DMS153 (cell line): Measurements from ENCODE around the gene CEACAM8.
"Not testable (repeated sequence)": the region's sequence is repeated elsewhere in the genome, so short reads cannot be mapped to it uniquely, and the experiment has no call there.

Experiments used
- DNase-seq: peaks from one replicate; lab custom pipeline; 2025; lab: John Stamatoyannopoulos, UW

CEACAM8 gene

DNA sequence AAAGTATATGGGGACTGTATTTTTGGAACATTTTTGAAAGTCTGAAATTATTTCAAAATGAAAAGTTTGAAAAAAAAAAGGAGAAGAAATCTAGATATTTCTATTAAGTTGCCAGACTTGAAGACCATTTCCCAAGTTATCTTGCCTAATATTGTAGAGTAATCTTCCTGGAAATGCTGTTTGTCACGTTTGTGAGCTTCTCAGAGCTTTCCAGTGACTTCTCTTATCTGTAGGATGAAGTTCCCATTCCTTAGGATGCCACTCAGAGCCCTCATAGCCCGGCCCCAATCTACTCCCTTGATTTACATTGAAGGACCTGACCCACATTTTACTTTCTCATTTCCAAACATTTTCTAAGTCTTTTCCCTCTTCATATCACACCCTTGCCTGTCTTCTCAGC is 23.6 kb downstream of the CEACAM8 start:
- DNase-seq: no peak

GRCh38 chr19:42569193-42569592 is 25.5 kb downstream of the CEACAM8 start:
- DNase-seq: no peak

DNA sequence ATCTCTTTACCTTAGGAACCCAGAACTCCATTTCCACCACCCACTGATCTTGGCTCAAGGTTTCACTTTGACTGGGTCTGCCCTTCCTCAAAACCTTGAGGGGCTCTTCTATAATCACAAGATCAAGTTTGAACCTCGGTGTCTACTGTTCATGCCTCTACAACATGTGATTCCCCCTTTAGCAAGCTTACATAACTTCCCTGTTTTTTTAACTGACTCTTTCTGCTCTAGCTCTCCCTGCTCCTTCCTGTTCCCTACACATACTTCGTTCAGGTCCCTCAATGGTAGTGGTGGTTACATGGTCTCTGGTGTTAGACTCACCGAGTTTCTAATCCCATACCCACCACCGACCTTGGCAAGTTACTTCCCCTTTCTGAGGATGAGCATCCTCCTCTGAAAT is 26.7 kb downstream of the CEACAM8 start:
- DNase-seq: no peak

GRCh38 chr19:42567567-42567966 is 27.2 kb downstream of the CEACAM8 start:
- DNase-seq: no peak

DNA sequence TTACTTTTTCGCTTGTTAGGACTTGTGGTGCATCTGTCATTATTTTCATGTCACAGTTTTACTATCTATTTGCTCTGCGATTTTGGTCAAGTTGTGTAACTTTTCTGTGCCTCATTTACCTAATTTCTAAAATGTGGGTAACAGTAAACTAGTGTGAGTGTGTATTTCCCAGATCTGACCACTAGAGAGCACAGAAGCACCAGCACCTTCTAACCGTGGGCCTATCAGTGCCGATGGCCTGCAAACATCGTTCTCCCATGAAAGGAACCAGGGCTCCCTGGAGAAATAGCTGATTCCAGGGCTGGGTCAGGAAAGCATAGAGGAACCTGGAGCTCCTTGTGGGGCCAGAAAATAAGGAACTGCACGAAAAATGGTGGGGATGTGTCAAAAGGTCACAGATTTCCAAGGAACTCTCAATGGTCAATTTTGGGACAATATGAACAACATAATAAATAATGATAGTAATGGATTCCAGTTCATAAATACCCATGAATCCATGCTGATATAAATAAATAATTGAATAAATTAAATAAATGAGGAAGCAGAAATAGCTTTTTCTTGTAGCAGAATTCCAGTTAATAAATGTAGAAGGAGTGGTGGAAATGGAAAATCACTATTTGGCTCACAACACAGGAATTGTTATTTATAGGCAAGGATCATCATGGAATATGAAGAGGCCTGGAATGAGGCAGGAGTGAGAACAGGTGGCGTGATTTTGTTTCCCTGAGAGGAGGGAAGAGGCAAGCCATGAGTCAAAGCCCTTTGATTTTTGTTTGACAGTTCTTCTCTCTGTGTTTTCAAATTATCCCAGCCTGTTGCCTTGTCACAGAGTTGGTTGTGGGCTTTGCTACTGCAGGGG is 31.1 kb downstream of the CEACAM8 start:
- no peak for DNase-seq

DNA sequence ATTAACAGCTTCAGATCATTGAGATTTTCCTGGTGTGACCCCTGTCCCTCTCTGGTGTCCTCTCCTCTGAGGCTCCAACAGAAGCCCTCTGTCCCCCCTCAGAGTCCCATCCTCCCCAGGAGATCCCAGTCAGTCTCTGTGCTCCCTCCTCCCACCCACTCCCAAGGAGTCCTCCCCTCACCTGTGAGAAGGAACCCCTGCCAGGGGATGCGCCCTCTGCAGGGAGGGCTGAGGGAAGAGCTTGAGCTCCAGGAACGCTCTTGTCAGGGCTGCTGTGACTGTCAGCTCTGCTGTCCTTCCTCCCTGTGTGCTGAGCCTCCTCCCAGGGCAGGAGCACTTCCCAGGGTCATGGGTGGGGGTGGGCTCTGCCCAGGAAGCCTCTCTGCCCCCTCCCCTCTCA is 33.2 kb downstream of the CEACAM8 start:
- DNase-seq: no peak

- DNase-seq: no peak
Measured at GRCh38 chr19:42560731-42561130, 34.0 kb downstream of the CEACAM8 start.

DNA sequence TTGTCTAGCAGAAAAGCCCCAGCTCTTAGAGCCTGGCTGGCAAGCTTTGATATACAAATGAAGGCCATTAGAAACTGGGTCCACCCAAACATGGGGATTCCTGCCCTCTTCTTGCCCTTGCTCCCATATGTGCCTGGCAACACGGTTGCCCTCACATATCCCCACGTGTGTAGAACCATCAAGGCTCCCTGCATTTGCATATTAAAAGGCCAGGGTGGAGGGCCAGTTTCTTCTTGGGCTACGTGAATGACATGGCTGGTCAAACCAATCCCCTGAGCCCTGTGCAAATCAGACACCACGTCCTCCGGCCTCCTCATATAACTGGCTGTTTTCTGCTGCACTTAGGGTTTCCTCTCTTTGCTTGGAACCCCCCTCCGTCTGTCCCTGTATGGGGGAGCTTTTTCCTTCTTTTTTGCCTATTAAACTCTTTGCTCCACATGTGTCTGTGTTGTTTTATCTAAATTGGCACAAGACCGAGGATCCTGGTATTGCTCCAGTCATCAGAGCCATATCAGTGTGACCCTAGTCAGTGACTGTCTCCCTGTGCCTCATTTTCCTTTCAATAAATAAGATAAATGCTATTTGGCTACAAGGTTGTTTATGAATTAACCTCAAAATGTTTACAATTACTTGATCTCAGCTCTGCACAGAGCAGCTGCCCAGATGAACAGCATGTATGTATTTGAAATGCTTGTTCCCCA is 36.1 kb downstream of the CEACAM8 start:
- no peak for DNase-seq

- not testable (repeated sequence) for DNase-seq
Measured at GRCh38 chr19:42557386-42557871, 37.3 kb downstream of the CEACAM8 start.

- no peak for DNase-seq
Measured at GRCh38 chr19:42555801-42556200, 38.9 kb downstream of the CEACAM8 start.

DNA sequence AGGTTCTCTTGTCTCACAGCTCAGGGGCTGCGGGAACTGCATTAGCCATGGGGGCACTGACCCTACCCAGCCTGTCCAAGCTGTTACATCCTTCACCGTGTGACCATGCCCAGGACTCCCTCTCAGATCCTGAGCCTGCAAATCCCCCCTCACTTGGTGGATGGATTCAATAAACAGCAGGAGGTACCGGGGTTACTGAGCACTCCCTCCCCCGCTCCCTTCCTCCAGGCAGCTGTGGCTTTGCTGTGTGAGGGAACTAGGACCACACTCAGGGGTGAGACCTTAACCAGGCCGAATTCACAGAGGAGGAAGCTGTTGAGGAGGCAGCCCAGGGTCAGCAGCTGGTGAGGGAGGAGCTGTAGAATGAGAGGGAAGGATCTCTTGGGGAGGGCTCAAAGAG is 39.4 kb downstream of the CEACAM8 start:
- no peak for DNase-seq

DNA sequence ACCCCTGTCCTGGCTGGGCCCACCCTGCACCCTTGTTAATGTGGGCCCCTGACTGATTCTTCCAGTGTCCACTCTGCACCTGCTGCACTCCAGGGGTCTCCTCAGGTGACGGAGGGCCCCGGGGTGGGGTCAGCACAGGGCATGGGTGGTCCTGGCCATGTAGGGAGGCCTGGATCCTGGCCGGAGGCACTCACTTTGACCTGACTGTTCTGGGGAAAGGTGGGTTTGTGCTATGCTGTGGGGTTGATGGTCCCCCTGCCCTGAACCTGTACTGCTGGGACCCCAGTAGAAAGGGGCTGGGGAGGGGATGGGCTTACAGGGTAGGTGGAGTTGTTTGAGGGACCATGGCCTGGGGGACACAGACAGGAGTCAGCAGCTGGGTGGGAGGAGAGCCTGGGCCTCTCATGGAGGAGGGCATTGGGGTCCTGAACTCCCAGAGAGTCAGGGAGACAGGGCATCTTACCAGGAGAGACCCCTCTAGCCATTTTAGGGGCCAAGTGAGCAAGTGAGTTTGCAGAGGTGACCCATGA is 40.6 kb downstream of the CEACAM8 start:
- no peak for DNase-seq

GRCh38 chr19:42553292-42554045 is 41.3 kb downstream of the CEACAM8 start:
- DNase-seq: no peak

DNA sequence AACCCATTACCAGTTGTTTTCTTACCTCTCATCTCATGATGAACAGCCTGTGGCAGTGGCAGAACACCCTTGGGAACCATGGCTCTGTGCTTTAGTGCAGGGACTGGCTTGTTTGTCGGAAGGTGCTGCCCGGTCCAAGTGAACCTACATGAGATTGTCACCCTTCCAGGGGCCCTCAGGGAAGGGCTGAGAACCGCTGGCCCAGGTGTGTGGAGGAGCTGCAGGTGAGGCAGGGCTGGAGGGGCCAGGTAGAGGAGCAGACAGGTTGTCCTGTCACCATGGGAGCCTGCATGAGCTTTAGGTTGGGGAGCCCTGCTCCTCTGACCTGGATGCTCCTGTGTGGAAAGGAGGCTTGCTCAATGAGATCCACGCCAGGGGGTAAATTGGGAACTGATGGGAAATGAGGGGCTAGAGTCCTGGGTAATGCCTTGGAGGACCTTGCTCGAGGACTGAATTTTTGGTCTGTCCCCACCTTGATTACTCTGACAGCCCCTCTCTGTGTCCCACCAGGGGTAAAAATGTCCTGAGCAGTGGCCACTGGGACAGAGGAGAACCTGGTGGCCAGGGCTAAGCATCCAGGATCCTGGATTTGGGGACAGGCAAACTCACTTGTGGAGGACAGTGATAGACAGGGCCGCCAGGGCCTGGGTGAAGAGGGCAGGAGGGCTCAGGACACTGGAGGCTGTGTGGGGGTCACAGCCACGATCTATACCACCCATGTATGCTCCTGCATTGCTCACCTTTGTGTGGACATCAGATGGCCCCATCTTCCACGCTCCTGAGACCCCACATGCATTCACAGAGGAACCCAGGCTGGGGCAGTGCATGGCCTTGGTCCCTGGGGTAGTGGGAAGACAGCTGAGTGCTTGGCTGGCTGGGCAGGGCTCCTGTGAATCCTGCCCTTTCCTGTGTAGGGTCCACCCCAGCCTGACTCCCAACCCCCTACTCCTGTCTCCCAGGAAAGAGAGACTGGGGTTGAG is 42.3 kb downstream of the CEACAM8 start:
- DNase-seq: no peak

GRCh38 chr19:42550521-42550920 is 44.2 kb downstream of the CEACAM8 start:
- DNase-seq: not testable (repeated sequence)

DNA sequence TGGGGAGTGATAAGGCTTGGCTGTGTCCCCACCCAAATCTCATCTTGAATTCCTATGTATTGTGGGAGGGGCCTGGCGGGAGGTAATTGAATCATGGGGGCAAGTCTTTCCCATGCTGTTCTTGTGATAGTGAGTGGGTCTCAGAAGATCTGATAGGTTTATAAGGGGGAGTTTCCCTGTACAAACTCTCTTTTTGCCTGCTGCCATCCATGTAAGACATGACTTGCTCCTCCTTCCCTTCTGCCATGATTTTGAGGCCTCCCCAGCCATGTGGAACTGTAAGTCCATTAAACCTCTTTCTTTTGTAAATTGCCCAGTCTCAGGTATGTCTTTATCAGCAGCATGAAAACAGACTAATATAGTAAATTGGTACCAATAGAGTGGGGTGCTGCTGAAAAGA is 45.7 kb downstream of the CEACAM8 start:
- not testable (repeated sequence) for DNase-seq

DNA sequence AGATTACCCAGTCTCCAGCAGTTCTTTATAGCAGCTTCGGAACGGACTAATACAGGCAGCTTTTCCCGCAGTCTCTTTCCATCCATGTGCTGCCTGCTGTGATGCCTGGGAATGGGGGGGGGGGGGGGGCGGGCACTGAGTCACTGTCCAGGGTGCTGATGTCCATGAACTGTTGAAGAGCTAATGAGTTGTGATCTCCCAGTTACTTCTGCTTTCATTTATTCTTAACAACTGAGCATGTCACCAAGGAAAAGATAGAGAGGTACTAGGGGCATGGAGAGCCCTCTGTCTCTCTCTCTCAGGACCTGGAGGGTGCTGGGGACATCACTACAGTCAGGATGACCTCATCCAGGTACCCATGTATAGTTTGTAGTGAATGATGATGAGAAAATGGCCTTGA is 46.2 kb downstream of the CEACAM8 start:
- no peak for DNase-seq

- DNase-seq: no peak
Measured at GRCh38 chr19:42547929-42548328, 46.8 kb downstream of the CEACAM8 start.

DNA sequence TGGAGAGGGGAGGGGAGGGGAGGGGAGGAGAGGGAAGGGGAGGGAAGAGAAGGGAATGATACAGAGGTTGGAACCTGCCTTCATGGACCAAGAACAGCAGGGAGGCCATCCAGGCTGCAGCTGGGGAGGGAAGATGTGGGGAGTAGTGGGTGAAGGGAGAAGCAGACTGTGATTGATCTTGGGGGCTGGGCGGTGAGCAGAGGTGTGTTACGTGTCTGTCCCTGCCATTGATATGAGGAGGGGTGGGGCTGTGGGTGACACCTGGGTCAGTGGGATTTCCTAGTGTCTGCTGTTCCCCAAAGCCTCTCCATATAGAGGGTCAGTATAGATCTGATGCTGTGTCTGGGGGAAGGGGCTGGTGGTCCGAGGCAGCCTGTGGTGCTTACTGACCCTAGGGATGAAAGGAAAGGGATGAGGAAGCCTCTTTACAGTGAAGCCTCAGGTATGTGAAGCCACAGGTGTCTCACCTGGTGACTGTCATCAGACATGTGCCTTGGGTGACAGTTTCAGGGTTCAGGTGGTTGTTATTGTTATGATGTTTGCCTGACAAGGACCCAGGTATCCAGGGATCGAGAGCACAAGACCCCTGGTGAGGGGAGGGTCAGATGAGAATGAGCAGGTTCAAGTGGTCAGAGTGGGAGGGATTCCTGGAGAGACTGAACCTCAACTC is 47.8 kb downstream of the CEACAM8 start:
- no peak for DNase-seq

GRCh38 chr19:42544146-42544545 is 50.6 kb downstream of the CEACAM8 start:
- DNase-seq: no peak
